ENCODE results near the gene DUSP22. TPM values are rescaled to one million over a fixed set of nuclear protein-coding genes. Genes with fewer than 3 reads are reported as not detected.
A peak's percentile ranks its signal among the peaks of the same experiment; 100 is the strongest.

Gene DUSP22
- total and polyA plus RNA-seq, 5 donors, result 51.0 to 74.8 (median 64.2) TPM

- Histone ChIP-seq H3K4me3 (ENCODE audit: low read length) (no peak overlapping the region), H3K4me1 (ENCODE audit: control insufficient read depth, insufficient read depth, low read length) (no peaks in the 10 kb centered on the region), H3K27me3 (ENCODE audit: control insufficient read depth, insufficient read depth) (no peaks in the 10 kb centered on the region), H3K9me3 (ENCODE audit: control insufficient read depth, low read length) (no peaks in the 10 kb centered on the region), H3K27ac (ENCODE audit: low read length) (no peak overlapping the region)
- ATAC-seq, result no peak
- intact Hi-C loops (cut with DNase I), result no loop called here
- 83% methylated on average over 5 of the region's 5 CpGs for WGBS
- DNase-seq, result no peak
These were observed 60.2 kb downstream of the DUSP22 start for GRCh38 chr6:352474-352873.

GRCh38 chr6:352896-353470 is 60.7 kb downstream of the DUSP22 start:
- H3K27ac ChIP-seq (ENCODE audit: low read length), result no peak overlapping the region
- no peak for DNase-seq
- no peak overlapping the region for H3K4me3 ChIP-seq (ENCODE audit: low read length)
- no peaks in the 10 kb centered on the region for H3K4me1 ChIP-seq (ENCODE audit: control insufficient read depth, insufficient read depth, low read length)
- 76% methylated on average over 11 of the region's 11 CpGs for WGBS
- ATAC-seq, result no peak
- no peaks in the 10 kb centered on the region for H3K27me3 ChIP-seq (ENCODE audit: control insufficient read depth, insufficient read depth)
- intact Hi-C loops (cut with DNase I), result no loop called here
- no peaks in the 10 kb centered on the region for H3K9me3 ChIP-seq (ENCODE audit: control insufficient read depth, low read length)

GRCh38 chr6:353642-354614 is 61.6 kb downstream of the DUSP22 start:
- Histone ChIP-seq H3K27me3 (ENCODE audit: control insufficient read depth, insufficient read depth) (no peaks in the 10 kb centered on the region), H3K4me1 (ENCODE audit: control insufficient read depth, insufficient read depth, low read length) (no peaks in the 10 kb centered on the region), H3K27ac (ENCODE audit: low read length) (no peak overlapping the region), H3K9me3 (ENCODE audit: control insufficient read depth, low read length) (no peaks in the 10 kb centered on the region), H3K4me3 (ENCODE audit: low read length) (no peak overlapping the region)
- 82% methylated on average over 18 of the region's 18 CpGs for WGBS
- intact Hi-C loops (cut with DNase I), result no loop called here
- ATAC-seq (no peak), DNase-seq (no peak)

- no peak overlapping the region for H3K4me3 ChIP-seq (ENCODE audit: low read length)
- H3K27me3 ChIP-seq (ENCODE audit: control insufficient read depth, insufficient read depth), result no peaks in the 10 kb centered on the region
These were observed 62.5 kb downstream of the DUSP22 start for GRCh38 chr6:354631-355280.

DNA sequence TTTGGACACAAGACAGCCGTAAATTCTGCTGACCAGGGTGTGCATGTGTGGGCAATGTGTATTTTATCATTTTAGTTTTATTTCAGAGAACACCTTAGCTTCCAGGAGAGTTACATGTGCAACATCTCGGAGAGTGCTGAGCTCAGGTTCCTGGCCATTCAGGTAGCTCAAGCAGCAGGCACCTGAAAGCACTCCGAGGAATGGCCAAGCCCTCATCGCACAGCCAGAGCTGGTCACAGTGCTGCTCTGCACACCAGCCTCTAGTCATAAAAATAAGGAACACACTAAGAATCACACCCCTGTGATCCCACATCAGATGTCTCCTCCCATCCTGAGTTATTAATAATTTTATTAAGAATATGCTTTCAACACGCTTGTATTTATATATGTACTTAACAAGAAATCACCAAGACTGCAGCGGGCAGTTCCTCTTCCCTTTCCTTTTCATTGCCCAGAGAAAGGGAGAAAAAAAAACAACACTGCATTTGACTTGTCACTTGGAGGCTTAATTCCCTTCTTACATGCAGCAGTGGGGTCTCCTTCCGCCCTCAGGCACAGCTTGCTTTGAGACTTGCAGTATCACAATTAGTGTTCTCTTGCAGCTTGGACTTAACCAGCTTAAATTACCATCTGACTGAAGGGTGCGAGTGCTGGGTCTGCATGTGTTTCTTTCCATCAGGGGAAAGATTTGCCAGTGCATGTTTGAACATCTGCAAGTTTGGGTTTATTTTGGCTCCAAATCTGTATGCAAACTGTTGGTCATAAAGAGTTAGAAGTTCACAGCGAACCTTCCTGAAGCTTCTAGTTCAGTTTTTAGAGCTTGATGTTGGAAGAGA is 63.3 kb downstream of the DUSP22 start:
- Histone ChIP-seq H3K27me3 (ENCODE audit: control insufficient read depth, insufficient read depth) (no peaks in the 10 kb centered on the region), H3K4me1 (ENCODE audit: control insufficient read depth, insufficient read depth, low read length) (no peaks in the 10 kb centered on the region), H3K9me3 (ENCODE audit: control insufficient read depth, low read length) (no peaks in the 10 kb centered on the region), H3K27ac (ENCODE audit: low read length) (no peak overlapping the region), H3K4me3 (ENCODE audit: low read length) (no peak overlapping the region)
- 75% methylated on average over 9 of the region's 9 CpGs for WGBS
- no peak for ATAC-seq
- intact Hi-C loops (cut with DNase I), result no loop called here
- peak in 1 of 3 donors; percentile 69 for DNase-seq

More at GRCh38 chr6:354631-355280, 62.5 kb downstream of the DUSP22 start:
- H3K27ac ChIP-seq (ENCODE audit: low read length), result no peak overlapping the region
- H3K4me1 ChIP-seq (ENCODE audit: control insufficient read depth, insufficient read depth, low read length), result no peaks in the 10 kb centered on the region
- 87% methylated on average over 15 of the region's 15 CpGs for WGBS
- DNase-seq (no peak), ATAC-seq (no peak)
- intact Hi-C loops (cut with DNase I), result no loop called here
- H3K9me3 ChIP-seq (ENCODE audit: control insufficient read depth, low read length), result no peaks in the 10 kb centered on the region

DNA sequence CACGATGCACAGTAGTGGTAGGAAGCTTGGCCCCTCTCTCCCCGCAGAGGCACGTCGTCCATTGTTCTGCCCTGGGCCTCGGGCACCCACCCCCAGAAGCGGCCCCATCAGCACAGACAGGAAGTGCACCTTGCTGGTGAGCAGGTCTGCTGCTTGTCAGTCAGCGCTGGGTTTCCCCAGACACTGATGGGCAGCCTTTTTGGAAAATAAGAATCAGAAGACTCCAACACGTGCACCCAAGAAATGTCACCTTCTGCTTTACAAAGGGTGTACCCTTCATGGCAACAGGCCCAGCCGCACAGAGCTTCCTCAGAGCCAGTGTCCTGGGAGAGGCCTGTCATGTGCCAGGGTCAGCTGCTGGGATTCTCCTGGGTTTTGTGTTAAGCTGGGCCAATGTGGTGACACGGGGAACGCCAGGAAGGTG is 64.6 kb downstream of the DUSP22 start:
- Histone ChIP-seq H3K27me3 (ENCODE audit: control insufficient read depth, insufficient read depth) (no peaks in the 10 kb centered on the region), H3K9me3 (ENCODE audit: control insufficient read depth, low read length) (no peaks in the 10 kb centered on the region), H3K4me1 (ENCODE audit: control insufficient read depth, insufficient read depth, low read length) (no peaks in the 10 kb centered on the region), H3K27ac (ENCODE audit: low read length) (no peak overlapping the region), H3K4me3 (ENCODE audit: low read length) (no peak overlapping the region)
- ATAC-seq, result peak in 1 of 2 donors; percentile 11
- intact Hi-C loops (cut with DNase I), result no loop called here
- peak in 1 of 3 donors; percentile 69 for DNase-seq
- WGBS, result 75% methylated on average over 11 of the region's 11 CpGs

GRCh38 chr6:357261-357790 is 65.0 kb downstream of the DUSP22 start:
- DNase-seq, result no peak
- ATAC-seq, result no peak
- 79% methylated on average over 12 of the region's 12 CpGs for WGBS

DNA sequence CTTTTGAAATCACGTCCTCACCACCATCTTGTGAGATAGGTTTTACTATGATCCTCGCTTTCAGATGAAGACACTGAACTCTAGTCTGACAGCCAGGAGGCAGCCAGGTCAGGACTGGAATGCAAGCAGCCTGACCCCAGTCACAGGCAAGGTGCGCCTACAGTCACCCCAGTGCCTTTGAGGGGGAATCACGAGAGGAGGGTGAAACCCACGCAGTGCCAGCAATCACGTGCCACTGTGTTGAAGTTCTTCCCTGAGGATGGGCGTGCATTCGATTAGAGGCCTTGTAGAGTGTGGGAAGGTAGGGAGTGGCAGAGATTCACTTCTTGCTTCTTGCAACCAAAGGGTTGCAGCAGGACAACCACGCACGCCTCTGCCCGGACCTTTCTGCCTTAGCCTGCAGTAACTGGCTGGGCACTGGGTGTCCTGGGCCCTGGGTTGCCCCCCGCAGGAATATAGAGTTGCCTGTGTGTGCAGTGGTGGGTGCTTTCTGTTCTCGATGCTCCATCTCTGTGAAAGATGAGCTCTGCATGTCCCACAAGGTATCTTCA is 65.6 kb downstream of the DUSP22 start:
- WGBS, result 80% methylated on average over 13 of the region's 13 CpGs
- ATAC-seq, result no peak
- Histone ChIP-seq H3K4me3 (ENCODE audit: low read length) (no peak overlapping the region), H3K27me3 (ENCODE audit: control insufficient read depth, insufficient read depth) (no peaks in the 10 kb centered on the region), H3K4me1 (ENCODE audit: control insufficient read depth, insufficient read depth, low read length) (no peaks in the 10 kb centered on the region), H3K27ac (ENCODE audit: low read length) (no peak overlapping the region), H3K9me3 (ENCODE audit: control insufficient read depth, low read length) (no peaks in the 10 kb centered on the region)
- intact Hi-C loops (cut with DNase I), result no loop called here
- DNase-seq, result no peak

More at GRCh38 chr6:357261-357790, 65.0 kb downstream of the DUSP22 start:
- Histone ChIP-seq H3K4me3 (ENCODE audit: low read length) (no peak overlapping the region), H3K27ac (ENCODE audit: low read length) (no peak overlapping the region), H3K27me3 (ENCODE audit: control insufficient read depth, insufficient read depth) (no peaks in the 10 kb centered on the region), H3K9me3 (ENCODE audit: control insufficient read depth, low read length) (no peaks in the 10 kb centered on the region), H3K4me1 (ENCODE audit: control insufficient read depth, insufficient read depth, low read length) (no peaks in the 10 kb centered on the region)
- intact Hi-C loops (cut with DNase I), result no loop called here

- Histone ChIP-seq H3K9me3 (ENCODE audit: control insufficient read depth, low read length) (no peaks in the 10 kb centered on the region), H3K4me1 (ENCODE audit: control insufficient read depth, insufficient read depth, low read length) (no peaks in the 10 kb centered on the region), H3K27ac (ENCODE audit: low read length) (no peak overlapping the region), H3K4me3 (ENCODE audit: low read length) (no peak overlapping the region), H3K27me3 (ENCODE audit: control insufficient read depth, insufficient read depth) (no peaks in the 10 kb centered on the region)
- DNase-seq (peak in 1 of 3 donors; percentile 70), ATAC-seq (peak in 1 of 2 donors; percentile 15)
- intact Hi-C loops (cut with DNase I), result no loop called here
- 84% methylated on average over 4 of the region's 4 CpGs for WGBS
These were observed 66.1 kb downstream of the DUSP22 start for GRCh38 chr6:358432-358831.

DNA sequence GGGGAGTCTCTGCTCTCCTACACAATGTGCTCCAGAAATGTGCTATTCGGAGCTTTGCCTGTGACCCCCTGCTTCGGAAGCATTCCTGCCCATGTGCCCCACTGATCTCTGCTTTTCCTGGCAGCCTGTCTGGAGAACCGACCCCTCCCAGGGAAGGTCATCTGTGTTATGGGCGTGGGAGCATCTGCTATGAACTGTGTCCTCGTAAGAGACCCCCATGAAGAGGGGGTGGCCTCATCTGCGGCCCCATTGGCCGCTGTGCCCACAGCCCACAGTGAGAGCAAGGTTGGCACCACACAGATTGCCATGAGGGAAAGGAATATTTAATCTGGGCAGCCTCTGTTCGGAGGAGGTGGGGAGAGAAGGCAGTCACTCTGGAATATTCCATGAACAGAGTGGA is 66.6 kb downstream of the DUSP22 start:
- intact Hi-C loops (cut with DNase I), result no loop called here
- ATAC-seq (no peak), DNase-seq (no peak)
- H3K9me3 ChIP-seq (ENCODE audit: control insufficient read depth, low read length), result no peaks in the 10 kb centered on the region
- 71% methylated on average over 8 of the region's 8 CpGs for WGBS
- no peak overlapping the region for H3K27ac ChIP-seq (ENCODE audit: low read length)
- H3K27me3 ChIP-seq (ENCODE audit: control insufficient read depth, insufficient read depth), result no peaks in the 10 kb centered on the region
- no peaks in the 10 kb centered on the region for H3K4me1 ChIP-seq (ENCODE audit: control insufficient read depth, insufficient read depth, low read length)
- no peak overlapping the region for H3K4me3 ChIP-seq (ENCODE audit: low read length)

Data from right cardiac atrium (tissue), 5 donors.